IPS-NIHi7 (cell line): Measurements from ENCODE around the gene TBC1D4.
"Not testable (repeated sequence)": the region's sequence is repeated elsewhere in the genome, so short reads cannot be mapped to it uniquely, and the experiment has no call there.

Experiments used
- DNase-seq: peaks from one replicate; pipeline ENCODE4 v3.0.0; 2012; ENCODE audit warnings: mixed read lengths; ENCODE audit errors: extremely low spot score

TBC1D4 gene

DNA sequence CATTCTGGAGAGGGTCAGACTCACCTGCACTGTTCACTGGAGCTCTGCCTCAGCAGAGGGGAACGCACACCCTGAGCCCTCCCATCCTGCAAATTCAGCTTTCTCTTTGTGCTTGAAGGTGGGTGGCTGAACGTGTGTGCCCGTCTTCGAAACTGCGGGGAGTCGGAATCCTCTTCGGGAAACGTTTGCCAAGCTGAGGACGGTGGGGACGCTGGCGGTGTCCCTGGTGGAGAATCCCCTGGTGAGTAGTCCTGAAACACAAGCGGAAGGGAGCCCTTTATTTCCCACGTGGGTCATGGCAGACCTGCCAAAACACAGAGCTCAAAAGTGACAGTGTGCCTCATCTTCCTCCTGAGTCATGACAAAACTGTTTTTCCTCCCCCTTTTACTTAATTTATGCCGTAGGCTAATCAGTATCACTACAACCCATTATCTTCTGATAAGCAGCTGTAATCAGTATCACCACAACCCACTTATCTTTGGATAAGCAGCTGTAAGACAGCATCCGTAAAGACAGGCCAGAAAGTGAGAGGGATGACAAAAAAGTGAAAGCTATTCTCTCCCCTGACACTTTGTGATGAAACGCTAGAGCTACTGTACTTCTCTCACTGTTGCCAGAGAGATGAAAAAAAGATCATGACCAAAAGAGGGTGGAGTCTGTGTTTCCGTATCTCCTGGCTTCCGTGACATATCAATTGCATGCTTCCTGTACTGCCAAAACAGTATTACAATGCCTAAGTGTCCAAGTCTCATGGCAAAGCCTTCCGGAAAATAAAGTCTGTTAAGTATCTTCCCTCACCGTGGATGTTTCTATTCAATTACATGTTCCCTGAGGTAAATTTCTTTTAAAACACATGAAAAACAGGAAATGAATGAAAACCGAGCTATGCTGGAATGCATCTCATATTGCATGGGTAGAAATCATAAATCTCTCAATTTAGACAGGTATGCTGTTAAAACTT, 155.5 kb downstream of the TBC1D4 start:
- no peak for DNase-seq

DNA sequence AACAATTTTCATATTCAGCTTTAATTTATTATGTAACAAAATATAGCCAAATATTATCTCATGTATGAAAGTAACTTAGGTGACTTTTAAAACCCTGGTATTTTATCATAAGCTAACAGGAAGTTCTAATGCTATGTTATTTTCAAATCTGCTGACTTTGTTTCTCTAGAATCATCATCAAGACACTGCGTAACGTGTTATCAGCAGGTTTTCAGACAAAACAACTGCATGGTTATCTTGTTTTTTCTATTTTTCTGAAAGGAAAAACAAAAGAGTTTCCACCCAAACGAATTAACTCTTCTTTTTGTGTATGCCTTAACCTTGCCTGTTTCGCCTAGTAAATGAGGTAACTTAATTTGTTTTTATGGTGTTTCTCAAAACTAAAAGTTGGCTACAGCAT, 156.3 kb downstream of the TBC1D4 start:
- DNase-seq: no peak

DNA sequence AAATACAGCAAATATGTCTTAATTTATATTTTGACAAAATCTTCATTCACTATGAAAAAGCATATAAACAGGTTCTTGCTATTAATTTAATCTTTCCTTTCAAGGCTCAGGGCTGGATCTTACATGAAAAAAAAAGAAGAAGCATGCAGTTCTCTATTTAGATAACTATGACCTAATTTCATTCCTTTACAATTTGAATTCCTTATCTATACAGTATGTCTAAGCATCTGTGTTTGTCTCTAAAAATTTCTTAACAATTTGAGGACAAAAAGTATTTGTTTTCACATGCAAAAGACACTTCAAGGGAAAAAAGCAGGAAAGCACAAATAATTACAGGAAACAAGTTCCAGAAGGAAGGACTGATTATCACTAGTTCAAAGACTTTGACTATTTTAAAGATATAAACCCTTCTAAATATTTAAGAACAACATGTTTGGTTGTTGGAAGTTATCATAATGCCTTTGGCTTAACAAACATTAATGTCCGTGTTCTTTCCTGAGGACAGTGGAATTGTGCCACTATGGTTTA, 157.5 kb downstream of the TBC1D4 start:
- no peak for DNase-seq

DNA sequence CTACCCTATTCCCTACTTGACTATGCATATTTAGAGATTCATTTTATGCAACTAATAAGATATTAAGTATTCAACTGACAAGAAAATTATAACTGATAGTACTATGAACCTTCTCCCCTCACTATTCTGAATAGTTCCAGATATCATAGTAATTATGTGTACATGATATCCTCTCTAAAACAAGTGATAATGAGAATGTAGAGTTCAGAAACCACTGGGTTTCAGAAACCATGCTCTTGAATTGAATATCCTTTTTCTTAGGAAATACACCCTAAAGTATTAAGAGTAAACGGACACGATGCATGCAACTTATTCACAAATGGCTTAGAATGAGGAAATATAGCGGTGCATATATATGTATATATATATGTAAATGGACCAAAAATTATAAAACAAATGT, 160.9 kb downstream of the TBC1D4 start:
- no peak for DNase-seq

DNA sequence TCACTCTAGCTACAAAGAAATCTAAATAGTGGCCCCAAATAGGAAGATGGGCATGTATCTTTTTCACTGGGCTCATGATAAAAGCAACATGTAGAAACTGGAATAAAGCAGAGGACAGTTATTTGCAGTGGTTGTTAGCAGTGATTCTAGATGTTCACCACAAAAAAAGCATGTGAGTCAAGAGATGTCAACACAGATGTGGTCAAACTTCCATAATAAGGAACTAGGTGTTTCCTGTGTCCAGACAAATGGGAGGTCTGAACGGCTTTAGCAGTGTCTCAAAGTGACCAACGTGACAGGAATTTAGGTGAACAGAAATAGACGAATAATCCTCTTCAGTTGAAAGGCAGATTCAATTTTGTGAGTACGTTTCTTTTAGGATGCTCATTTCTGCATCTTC, 162.7 kb downstream of the TBC1D4 start:
- no peak for DNase-seq

DNA sequence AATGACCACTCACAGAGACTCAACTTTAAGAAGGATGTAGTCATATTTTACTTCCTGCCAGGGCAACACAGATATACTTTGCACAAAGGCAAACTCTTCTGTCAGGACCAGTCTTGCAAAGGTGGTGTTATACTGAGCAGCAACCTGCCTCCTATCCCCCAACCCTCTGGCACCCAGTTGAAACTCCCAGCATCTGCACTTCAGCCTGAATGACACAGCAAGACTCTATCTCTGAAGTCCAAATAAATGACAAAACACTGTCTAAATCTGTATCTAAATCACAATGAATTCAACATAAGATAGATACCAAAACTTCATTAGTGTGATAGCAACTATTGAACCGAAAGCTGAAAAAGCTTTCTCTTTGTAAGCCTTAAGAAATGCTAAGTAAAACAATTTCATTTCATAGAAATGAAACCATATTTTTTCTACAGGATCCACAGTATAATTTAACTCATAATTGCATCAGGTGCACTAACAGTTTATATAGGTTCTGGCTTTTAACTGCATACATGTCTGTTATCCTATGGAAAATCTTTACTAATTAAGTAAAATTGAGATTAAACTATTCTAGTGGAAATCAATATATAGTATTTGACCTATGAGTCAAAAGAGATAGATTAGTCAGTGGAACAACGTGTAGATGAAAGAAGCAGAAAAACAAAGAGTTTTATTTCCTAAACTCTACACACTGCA, 163.7 kb downstream of the TBC1D4 start:
- no peak for DNase-seq

DNA sequence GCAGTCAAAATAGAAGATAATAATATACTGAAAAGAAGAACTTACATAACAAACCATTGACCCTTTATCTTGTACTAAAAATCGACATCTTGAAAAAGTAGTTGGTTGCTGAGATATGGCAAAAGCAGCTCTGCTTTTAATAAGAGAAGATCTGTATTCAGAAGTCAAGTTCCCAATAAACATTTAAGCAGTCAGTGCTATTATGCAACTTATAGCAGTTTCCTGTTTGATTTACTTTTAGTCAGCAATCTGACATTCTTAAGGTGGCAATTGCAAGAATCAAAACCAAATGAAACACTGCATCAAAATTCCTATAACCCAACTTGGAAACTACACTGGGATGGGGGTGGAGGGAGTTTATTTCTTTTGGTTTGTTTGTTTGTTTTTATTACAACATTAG, 165.5 kb downstream of the TBC1D4 start:
- DNase-seq: no peak

DNA sequence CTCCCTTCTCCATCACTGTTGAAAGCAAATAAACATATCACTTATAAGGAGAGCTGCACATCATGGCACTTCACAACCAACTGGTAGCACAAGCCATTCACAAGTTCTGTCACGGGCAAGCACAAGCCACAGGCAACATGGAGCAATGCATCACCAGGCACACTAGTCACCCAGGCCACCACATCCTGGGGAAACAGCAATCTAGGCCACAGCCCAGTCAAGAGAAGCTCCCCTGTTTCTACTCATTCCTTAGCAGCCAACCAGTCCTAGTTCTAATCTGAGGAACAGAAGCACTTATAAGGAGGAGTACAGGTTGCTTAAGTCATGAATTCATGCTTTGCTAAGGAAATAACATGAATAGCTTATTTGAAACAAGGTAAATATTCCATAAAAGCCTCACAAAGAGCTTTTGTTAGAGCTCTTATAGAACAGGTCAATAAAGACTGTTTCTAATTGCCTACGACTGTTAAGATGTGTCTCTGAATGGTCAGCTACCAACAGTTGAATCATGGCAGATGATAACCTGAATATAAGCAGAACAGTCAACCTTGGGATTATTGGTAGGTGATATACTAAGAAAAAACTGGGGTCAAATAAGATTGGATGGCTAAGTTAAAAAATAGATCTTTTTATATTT, 169.0 kb downstream of the TBC1D4 start:
- no peak for DNase-seq

DNA sequence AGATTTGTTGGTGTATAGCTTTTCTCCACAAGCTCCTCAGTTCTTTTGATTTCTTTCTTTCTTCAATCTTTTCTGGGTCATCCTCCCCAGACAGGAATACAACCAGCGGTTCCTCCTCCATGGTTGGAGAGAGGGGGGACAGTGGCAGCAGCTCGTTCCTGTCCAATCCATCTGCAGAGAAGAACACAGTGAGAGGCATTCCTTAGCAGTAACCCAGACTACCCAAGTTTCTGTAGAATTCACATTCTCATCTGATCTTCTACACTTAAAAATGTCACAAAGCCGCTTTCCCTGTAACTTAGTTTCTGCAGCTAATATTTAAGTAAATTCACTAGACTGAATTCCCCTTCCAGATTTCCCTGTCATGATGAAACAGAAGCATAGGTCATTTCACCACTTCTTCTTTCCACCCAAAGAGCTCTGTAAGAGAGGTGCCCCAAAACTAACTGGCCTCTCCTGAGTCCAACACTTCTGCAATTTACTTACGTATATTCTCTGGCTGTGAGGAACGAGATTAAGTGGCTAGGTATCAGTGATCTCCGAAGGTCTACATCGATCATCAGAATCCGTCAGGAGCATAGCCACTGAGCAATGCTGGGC, 171.9 kb downstream of the TBC1D4 start:
- DNase-seq: no peak

DNA sequence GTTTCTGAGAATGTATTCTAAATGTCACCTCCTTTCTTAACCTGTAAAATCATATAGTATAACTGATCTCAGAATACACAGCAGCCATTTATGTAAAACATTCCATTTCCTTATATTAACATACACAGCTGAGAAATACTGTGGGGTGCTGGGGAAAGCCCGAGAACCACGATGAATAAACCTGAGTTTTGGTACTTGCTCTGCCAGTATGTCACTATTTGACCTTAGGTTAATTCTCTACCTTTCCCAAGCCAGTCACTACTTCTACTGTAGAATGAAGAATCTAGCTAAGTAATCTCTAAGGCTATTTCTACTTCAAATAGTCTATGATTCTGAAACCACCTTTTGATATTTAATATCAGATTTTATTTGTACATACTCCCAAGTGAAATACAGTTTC, 173.7 kb downstream of the TBC1D4 start:
- DNase-seq: no peak

DNA sequence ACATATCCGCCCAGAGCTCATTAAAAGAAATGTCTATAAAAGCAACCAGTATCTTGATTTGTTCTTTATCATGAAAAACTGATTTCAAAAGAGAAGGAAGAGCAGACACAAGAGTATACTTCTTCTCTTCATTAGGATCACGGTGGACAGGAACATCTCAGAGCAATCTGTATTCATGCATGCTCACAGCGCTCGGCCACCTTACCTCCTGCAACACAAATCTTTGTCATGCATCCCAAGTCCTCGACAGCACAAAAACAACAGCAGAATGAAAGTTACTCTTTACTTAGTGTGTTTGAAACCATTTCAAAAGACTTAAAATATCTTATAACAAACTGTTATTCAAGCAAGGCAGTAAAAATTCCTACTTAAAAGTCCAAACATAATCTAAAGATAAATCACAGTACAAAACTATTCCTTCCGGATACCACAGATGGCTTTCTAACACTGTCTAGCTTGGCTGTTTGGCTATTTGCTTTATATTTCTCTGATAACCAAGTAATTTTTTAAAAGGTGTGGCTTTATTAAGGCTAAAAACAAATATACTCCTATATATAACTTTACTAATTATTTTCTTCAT, 174.5 kb downstream of the TBC1D4 start:
- no peak for DNase-seq

DNA sequence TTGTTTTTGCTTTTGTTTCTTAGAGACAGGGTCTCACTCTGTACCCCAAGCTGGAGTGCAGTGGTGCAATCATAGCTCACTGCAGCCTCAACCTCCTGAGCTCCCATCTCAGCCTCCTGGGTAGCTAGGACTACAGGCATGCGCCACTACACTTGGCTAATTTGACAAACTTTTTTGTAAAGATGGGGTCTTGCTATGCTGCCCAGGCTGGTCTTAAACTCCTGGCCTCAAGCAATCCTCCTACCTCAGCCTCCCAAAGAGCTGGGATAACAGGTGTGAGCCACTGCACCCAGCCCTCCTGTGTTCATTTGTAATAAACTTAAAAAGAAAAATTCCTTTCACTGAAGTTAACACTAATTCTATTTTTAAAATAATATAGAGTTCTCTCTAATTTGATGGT, 175.0 kb downstream of the TBC1D4 start:
- not testable (repeated sequence) for DNase-seq

DNA sequence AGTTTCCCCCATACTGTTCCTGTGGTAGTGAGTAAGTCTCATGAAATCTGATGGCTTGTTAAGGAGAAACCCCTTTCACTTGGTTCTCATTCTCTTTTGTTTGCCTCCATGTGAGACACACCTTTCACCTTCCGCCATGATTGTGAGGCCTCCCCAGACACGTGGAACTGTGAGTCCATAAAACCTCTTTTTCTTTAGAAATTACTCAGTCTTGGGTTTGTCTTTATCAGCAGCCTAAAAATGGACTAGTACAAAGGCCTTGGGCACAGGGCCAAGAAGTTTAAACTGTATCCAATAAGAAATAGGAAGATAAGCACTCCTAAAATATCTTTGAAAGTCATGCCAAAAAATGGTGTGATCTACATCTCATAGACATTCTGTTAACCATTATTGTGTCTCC, 176.9 kb downstream of the TBC1D4 start:
- DNase-seq: no peak

DNA sequence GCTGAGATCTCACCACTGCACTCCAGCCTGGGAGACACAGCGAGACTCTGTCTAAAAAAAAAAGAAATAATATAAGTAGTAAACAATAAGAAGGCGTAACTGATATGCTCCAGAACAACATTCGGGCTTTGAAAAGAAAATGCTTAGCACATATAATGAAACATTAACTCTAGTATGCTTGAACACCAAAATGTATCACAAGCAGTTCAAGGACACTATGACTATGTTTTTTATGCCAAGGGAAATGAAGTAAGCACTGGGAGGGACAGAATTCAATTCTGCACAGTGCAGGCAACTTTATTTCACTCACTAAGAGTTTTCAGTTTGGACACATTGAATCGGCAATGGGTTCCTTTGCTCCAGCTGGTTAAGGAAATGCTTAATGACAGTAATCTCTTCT, 178.7 kb downstream of the TBC1D4 start:
- DNase-seq: no peak

DNA sequence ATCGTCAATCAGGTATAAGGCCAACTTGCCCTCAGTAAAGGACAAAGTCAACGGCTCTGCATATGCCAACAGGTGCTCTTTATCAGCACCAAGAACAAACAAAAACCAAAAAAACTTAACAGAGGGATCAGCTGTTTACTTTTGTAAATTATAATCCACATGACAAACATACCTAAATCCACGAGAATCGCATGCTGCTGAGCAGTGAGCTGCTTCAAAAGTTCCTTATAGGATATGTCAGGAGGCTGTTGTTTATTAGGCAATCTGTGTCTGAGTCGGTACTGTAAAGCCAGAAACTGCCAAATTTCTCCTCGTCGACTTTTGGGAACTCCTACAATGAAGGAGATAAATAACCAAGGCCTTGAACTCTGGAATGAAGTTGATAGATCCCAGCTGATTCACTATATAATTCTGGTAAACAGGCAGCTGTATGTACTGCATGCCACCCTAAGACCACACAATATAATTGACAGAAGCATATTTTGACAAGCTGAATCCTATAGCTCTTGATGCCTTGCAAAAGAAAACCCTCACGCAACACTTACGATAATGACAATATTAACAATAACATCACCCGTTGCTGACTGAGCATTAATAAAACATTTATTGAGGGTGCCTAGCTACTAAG, 179.8 kb downstream of the TBC1D4 start:
- DNase-seq: no peak

DNA sequence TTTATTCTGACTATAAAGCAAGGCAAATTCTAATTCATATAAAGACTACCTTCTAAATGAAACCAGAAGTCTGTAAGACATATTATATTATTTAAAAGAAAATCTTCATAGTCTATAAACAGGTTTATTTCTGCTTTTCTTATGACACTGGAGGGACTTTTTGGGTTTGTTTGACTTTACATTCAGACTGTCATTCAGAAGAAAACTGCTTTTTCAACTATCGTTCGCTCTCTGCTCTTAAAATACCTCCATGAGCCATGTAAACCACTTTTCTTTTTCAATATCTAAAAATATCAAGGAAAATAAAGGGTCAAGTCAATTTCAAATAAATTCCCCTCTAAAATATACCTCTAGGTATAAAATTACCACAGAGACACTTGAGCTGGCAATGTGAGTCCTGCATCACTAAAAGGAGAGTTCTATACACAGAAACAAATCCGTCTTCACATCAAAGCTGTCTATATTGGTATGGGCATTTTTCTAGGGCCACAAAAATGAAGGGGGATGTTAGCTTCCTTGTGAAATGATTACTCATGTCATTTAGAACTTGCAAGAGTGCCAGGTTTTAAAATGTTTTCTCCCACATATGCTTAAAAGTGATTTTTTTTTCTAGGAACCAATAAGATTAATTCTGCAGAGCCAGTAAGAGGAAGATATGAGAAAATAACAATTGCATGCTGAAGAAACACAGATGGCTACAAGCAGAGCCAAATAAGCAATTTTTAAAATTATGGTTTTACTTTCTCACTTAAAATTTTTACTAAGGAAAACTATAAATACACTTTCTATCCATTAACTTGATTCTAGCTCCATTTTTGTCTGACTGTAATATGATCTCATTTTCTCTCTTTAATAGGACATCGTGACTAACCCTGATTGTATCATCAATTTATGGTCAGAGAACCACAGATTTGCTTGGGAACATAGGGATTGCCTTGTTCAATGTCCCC, 181.8 kb downstream of the TBC1D4 start:
- DNase-seq: no peak

DNA sequence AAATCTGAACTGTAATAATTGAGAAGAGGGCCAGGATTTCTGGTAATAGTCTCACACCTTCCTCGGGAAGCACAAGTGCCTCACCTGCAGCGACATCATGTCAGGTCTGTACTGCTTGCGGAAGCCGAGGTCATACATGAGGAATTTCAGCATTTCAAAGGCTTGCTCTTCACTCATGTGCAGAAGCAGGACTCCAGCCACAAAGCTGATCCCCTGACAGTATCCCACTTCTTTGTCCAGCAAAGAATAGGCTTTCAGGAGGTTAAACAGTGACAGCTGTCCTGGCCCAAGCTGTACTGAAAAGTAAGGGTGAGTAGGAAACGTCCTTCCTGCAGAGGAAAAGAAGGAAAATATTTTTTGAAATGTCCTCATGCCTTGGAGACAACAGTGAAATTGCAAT, 182.7 kb downstream of the TBC1D4 start:
- DNase-seq: no peak

DNA sequence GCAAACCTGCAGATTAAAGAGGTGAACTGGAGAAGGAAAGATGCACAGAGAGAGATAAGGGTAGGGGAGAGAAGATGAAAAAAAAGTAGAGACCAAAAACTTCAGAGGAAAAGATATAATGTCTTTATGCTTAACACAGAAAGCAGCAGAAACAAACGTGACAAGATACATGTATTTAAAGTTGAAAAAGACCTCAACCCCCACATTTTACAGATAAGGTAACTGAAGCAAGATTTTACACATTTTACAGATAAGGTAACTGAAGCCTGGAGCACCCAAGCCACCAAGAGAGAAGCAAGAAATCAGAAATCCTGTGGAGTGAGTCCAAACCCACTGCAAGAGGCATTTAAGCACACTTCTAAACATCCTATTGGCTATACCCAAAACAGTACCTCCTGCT, 185.3 kb downstream of the TBC1D4 start:
- no peak for DNase-seq

DNA sequence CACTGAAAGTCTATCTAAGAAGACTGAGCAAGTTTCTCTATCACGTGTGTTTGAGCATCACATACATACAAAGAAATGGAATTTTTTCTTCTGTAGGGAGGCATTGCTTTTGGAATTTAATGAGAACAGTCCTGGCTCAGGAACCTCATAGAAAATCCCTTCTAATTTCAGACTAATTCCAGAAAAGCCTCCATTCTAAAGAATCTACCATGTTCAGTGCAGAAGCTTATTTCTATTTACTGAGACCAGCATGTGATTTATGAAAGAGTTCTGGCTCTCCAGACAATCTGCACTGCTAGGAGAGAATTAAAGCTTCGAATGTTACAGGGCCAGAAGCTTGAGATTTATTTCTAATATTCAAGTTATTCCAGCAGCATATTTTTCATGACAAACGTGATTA, 186.8 kb downstream of the TBC1D4 start:
- no peak for DNase-seq

DNA sequence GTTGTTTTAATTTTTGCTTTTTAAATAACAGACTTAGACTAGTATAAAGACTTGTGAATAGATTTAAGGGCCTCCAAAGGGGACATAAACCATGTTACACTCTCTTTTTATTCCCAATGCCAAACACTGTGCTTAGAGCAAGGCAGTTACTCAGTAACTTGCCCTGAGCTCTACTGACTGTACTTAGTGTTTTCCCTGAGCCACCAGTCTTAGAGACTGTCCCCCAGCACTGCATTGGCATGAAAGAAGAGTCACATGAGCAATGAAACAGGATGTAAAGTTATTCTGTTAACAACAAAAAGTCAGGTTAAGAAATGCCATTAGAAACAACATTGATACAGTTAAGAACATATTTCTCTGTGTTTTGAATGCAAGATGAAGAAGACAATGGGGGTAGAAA, 187.9 kb downstream of the TBC1D4 start:
- DNase-seq: no peak
